HEK293T (cell line): Measurements from ENCODE around the gene FAM120C.

Experiments used
- ARNT ChIP-seq: fragments of 450-650 bp; IDR thresholded peaks from 2 replicates; pipeline ENCODE4 v1.6.1; 2017; ENCODE audit warnings: mild to moderate bottlenecking
- ELF4 ChIP-seq: fragments of 450-650 bp; IDR thresholded peaks from 2 replicates; pipeline ENCODE4 v1.6.1; 2017; ENCODE audit warnings: antibody characterized with exemption
- SP1 ChIP-seq: fragments of 450-650 bp; IDR thresholded peaks from 2 replicates; pipeline ENCODE4 v1.6.1; 2017

- TF ChIP-seq ARNT (no peak), ELF4 (no peak), SP1 (no peak)
These were observed 9.3 kb downstream of the FAM120C start for GRCh38 chrX:54173791-54174190.
